GM06990 (cell line): ENCODE results near the gene DAG1.

Source experiments
- DNase-seq: peaks from one replicate; pipeline ENCODE4 v3.0.0-alpha.2; 2011; ENCODE audit not compliant: insufficient read length; ENCODE audit errors: extremely low read depth
- H3K27me3 ChIP-seq: replicated peaks from 2 replicates; pipeline ENCODE4 v1.6.0; 2011; ENCODE audit warnings: low read length; ENCODE audit not compliant: control insufficient read depth, insufficient read depth
- H3K36me3 ChIP-seq: 2 replicates; pipeline ENCODE4 v1.5.1; 2011; ENCODE audit warnings: low read length; ENCODE audit not compliant: control insufficient read depth, insufficient read depth
- H3K4me3 ChIP-seq: replicated peaks from 2 replicates; pipeline ENCODE4 v1.5.1; 2011; ENCODE audit warnings: low read depth, mild to moderate bottlenecking, control low read depth, low read length
- TF ChIP-seq, protein P1 (sequence below): IDR thresholded peaks from 2 replicates; pipeline ENCODE4 v1.5.1; 2011; ENCODE audit warnings: low read length, control low read depth, mild to moderate bottlenecking, inconsistent platforms; ENCODE audit not compliant: insufficient read depth, poor library complexity, severe bottlenecking

The DAG1 gene

DNA sequence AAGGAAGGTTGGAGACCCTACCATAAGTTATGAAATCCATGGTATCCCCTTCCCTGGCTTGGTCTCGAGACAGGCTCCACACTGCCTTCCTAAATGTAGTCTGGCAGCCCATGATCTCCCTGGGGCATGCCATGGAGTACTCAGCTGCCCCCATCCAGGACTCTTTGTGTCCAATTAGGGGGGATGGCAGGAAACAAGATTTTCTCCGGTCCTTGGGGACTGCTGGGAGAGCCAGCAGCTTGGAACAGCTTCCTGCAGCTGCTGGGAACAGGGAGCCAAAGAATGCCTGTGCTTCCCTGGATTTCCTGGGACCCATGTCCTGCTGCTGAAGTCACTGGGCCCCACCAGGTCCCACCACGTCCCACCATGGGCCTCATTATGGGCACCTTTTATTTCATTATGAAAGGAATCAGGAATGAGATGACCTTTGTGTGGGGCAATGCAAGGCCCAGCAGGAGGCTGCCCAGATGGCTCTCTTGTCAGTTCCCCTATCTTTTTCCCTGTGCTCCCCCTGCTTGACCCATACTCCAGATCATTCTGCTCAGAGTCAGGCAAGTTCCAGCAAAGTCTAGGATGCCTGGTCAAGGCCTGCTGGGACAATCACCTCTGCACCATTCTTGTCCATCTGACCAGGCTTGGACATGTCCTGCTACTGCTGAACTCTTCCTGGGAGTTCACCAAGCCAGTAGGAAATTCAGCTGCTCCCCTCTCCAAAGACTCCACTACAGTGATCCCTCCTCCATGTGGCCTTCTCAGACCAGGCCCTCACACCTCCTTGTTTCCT, 15.0 kb upstream of the DAG1 start:
- H3K27me3 ChIP-seq = no peaks in the 10 kb centered on the region
- TF ChIP-seq, protein P1, sequence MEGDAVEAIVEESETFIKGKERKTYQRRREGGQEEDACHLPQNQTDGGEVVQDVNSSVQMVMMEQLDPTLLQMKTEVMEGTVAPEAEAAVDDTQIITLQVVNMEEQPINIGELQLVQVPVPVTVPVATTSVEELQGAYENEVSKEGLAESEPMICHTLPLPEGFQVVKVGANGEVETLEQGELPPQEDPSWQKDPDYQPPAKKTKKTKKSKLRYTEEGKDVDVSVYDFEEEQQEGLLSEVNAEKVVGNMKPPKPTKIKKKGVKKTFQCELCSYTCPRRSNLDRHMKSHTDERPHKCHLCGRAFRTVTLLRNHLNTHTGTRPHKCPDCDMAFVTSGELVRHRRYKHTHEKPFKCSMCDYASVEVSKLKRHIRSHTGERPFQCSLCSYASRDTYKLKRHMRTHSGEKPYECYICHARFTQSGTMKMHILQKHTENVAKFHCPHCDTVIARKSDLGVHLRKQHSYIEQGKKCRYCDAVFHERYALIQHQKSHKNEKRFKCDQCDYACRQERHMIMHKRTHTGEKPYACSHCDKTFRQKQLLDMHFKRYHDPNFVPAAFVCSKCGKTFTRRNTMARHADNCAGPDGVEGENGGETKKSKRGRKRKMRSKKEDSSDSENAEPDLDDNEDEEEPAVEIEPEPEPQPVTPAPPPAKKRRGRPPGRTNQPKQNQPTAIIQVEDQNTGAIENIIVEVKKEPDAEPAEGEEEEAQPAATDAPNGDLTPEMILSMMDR = no peak

DNA sequence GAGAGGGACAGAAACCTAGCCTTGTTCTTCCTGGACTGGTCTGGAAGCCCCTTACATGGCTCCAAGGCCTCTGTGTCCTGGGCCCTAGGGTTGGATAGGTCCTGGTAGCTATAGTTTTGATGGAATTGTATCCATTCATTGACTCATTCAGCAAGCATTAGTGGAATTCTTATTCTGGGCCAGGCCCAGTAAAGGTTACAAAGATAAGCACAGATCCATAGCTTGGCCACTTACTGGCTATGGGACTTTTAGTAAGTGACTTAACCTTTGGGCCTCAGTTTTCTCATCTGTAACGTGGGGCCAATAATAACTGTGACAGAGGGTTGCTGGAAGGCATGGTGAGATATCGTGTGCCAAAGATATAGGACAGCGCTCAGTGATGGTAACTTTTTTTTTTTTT, 13.6 kb upstream of the DAG1 start:
- TF ChIP-seq, protein P1 = no peak
- no peaks in the 10 kb centered on the region for H3K27me3 ChIP-seq
- no peak for DNase-seq
- no peak overlapping the region for H3K4me3 ChIP-seq
- H3K36me3 ChIP-seq = no peaks in the 10 kb centered on the region

More for the DNA sequence above, 15.0 kb upstream of the DAG1 start:
- H3K4me3 ChIP-seq = no peak overlapping the region
- DNase-seq = no peak
- no peaks in the 10 kb centered on the region for H3K36me3 ChIP-seq

DNA sequence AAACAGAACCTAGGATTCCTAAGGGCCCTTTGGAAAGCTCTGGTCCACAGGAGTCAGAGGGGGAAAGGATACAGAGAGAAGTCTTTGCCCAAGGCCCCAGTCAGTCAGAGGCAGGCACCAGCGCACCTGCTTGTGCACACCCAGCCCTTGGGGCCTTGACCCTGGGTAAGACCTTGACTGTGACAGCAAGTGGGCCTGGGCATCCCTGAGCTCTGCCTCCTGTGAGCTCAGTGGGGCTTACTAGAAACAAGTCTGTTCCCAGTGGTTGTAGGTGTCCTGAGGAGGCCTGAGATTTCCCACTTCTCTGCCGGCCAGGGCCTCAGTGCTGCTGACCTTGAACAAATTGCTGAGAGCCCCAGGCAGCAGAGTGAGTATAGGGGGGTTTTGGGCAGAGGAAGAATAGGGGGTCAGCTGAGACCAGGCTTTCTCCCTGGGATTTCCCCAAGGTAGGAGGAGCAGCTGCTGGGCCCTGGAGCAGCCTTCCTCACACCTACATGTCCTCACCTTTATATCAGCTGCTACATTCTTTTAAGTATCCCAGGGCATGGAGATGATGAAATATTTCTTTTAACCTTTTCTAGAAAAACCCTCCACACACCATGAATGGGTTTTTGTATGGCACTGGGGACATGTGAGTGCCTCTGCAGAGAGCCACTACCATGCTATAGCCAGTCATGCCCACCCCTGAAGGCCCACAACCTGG, 9.7 kb upstream of the DAG1 start:
- Histone ChIP-seq H3K36me3 (no peaks in the 10 kb centered on the region), H3K4me3 (no peak overlapping the region), H3K27me3 (no peaks in the 10 kb centered on the region)
- no peak for DNase-seq
- TF ChIP-seq, protein P1 = no peak

DNA sequence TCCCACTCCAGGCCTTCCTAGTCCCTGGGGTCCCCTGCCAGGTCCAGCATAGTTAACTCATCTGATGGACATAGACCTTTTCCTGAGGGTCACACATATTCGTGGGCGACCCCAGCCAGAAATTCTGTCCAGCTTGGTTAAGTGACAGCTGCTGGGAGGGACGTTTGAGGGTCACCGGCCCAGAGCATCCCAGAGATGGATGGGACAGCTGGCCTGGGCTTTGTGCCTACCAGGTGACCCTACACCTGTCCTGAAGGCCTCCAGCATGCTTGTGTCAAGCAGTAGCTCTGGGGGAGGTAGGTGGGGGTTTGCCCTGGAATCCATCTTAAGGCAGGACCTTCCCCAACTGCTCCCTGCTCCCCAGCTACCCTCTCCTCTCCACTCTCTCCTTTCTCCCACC, 9.1 kb upstream of the DAG1 start:
- Histone ChIP-seq H3K27me3 (no peaks in the 10 kb centered on the region), H3K36me3 (no peaks in the 10 kb centered on the region), H3K4me3 (no peak overlapping the region)
- DNase-seq = no peak
- TF ChIP-seq, protein P1 = no peak

DNA sequence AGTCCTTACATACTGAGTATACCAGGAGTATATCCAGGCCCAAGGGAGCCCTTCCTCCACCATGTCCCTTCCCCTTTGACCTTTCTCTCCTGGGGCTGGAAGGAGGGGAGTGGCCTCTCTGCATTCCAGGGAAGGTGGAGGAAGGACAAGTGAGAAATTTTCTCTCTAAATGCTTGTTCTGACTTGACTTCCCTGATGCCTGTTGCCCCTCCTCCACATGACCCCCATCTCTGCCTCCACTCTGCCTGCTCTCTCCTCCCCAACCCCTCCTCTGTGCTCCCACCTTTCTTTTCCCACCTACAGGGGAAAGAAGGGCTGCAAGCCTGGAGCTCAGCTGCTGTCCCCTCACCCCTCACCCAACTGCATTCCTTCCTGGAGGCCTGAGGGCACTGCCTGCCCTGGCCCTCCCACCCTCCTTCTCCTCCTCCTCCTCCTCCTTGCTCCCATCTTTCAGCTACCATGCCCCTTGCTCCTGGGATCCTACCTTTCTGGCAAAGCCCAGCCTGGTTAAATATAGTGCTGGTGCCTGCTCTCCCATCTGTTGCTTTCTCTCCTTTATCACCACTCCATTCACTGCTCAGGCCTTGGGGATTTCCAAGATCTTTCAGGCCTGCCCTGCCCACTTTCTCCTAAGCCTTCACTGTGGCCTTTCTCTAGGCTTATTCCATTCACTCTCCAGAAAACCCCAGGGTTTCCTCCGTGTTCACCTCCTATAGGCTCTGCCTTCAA, 8.5 kb upstream of the DAG1 start:
- Histone ChIP-seq H3K4me3 (no peak overlapping the region), H3K36me3 (no peaks in the 10 kb centered on the region), H3K27me3 (no peaks in the 10 kb centered on the region)
- no peak for DNase-seq
- TF ChIP-seq, protein P1 = no peak
